Stomach (tissue), 4 donors: ENCODE results near the gene YIPF1.

Experiments
- CTCF ChIP-seq, 7 experiments: fragments of 450-650 bp in 4 of 7; fragments of 200-600 bp in 3 of 7; sonication (generic) in 3 of 7; IDR thresholded peaks; one replicate each; pipeline ENCODE4 v1.5.1; 2016 to 2019; ENCODE audit warnings: antibody characterized with exemption in 7 of 7, control low read depth in 2 of 7, mild to moderate bottlenecking in 1 of 7
- EP300 ChIP-seq: sonication (generic); formaldehyde crosslinking; IDR thresholded peaks from one replicate; pipeline ENCODE4 v1.6.1; 2017; ENCODE audit warnings: antibody characterized with exemption
- POLR2A ChIP-seq, 4 donors: fragments of 450-650 bp; IDR thresholded peaks; one replicate each; pipeline ENCODE4 v1.6.1; 2016; ENCODE audit warnings: antibody characterized with exemption in 4 of 4, control low read depth in 2 of 4, mild to moderate bottlenecking in 1 of 4, moderate library complexity in 1 of 4
- POLR2AphosphoS5 ChIP-seq, 3 donors: sonication (generic); formaldehyde crosslinking; IDR thresholded peaks; one replicate each; pipeline ENCODE4 v1.6.1; 2016; ENCODE audit warnings: antibody characterized with exemption in 3 of 3

DNA sequence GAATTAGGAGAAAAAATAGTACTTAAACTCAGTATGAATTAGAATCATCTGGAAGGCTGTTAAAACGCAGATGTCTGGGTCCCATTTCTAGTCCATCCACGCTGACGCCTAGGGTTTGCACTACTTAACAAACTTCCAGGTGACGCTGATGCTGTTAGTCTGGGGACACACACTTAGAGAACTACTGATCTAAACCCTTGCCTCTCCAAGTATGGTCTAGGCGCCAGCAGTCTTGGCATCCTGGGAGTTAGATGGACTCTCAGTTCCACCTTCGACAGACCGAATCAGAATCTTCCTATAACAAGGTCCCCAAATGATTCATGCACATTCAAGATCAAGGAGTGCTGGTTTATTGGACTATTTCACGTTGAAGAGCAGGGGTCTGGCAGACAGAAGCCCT, 15.9 kb upstream of the YIPF1 start:
- TF ChIP-seq POLR2A (IDR thresholded peaks at IDR 0.05) (no peak), CTCF (IDR thresholded peaks at IDR 0.05) (no peak), EP300 (no peak), POLR2AphosphoS5 (IDR thresholded peaks at IDR 0.05) (no peak)
